ENCODE data around the gene SWSAP1. TPM values are rescaled to one million over a fixed set of nuclear protein-coding genes. Genes with fewer than 3 reads are reported as not detected.

Gene SWSAP1
- total and polyA plus RNA-seq, 2 donors (not counting 1 experiment from before 2014, with no cell fraction given): 0.50 to 1.2 TPM

- Histone ChIP-seq H3K9me3 (ENCODE audit: control insufficient read depth, insufficient read depth, low read depth, low read length) (no peaks in the 10 kb centered on the region), H3K27me3 (ENCODE audit: control insufficient read depth, insufficient read depth, low read length) (no peaks in the 10 kb centered on the region), H3K79me2 (ENCODE audit: control insufficient read depth, insufficient read depth, low read length) (peaks cover 5% of the 10 kb centered on the region), H3K4me2 (ENCODE audit: extremely low read depth, insufficient read depth, low read length) (peak within 1 kb of the TSS; percentile 99), H3K9ac (ENCODE audit: insufficient read depth, low read length) (peak within 1 kb of the TSS; percentile 44), H3K4me1 (ENCODE audit: control insufficient read depth, extremely low read depth, insufficient read depth, low read length) (no peaks in the 10 kb centered on the region), H2AFZ (ENCODE audit: low read length) (no peak within 1 kb of the TSS), H3K36me3 (ENCODE audit: control insufficient read depth, insufficient read depth, low read length) (no peaks in the 10 kb centered on the region), H4K20me1 (ENCODE audit: control insufficient read depth, extremely low read depth, insufficient read depth, low read length) (no peaks in the 10 kb centered on the region), H3K27ac (ENCODE audit: insufficient read depth, low read length) (no peak within 1 kb of the TSS), H3K4me3 (replicated peaks in 1 of 4; ENCODE audit: control extremely low read depth in 1 of 4, insufficient read depth in 1 of 4, low read depth in 3 of 4, low read length in 4 of 4) (peak within 1 kb of the TSS; percentile 54 to 86 (median 84))
- DNase-seq (ENCODE audit: low read depth in 2 of 2): peak; percentile 80 to 85
- no peak for TF ChIP-seq CTCF (conservative IDR thresholded peaks at IDR 0.05 in 1 of 2, IDR thresholded peaks at IDR 0.05 in 1 of 2; ENCODE audit: low read depth in 1 of 2, low read length in 2 of 2)
- no peak for TF ChIP-seq EZH2 (IDR thresholded peaks at IDR 0.05; ENCODE audit: low read length, missing control alignments)
These were observed 19.0 kb upstream of the SWSAP1 start, which contains the start of gene PLPPR2 for GRCh38 chr19:11355160-11356073. Gene PLPPR2 (plus strand): TSS chr19:11355432. CDS start chr19:11357674, 2,242 bp downstream.

- TF ChIP-seq EZH2 (IDR thresholded peaks at IDR 0.05; ENCODE audit: low read length, missing control alignments) (no peak), CTCF (conservative IDR thresholded peaks at IDR 0.05 in 1 of 2, IDR thresholded peaks at IDR 0.05 in 1 of 2; ENCODE audit: low read depth in 1 of 2, low read length in 2 of 2) (no peak)
These were observed 18.4 kb upstream of the SWSAP1 start for GRCh38 chr19:11356074-11356397.

GRCh38 chr19:11356676-11357550 lies 17.6 kb upstream of the SWSAP1 start:
- no peaks in the 10 kb centered on the region for H3K4me1 ChIP-seq (ENCODE audit: control insufficient read depth, extremely low read depth, insufficient read depth, low read length)
- no peaks in the 10 kb centered on the region for H4K20me1 ChIP-seq (ENCODE audit: control insufficient read depth, extremely low read depth, insufficient read depth, low read length)
- DNase-seq (ENCODE audit: low read depth in 2 of 2): no peak
- H2AFZ ChIP-seq (ENCODE audit: low read length): no peak overlapping the region
- H3K4me2 ChIP-seq (ENCODE audit: extremely low read depth, insufficient read depth, low read length): peak overlapping the region; percentile 99
- H3K27ac ChIP-seq (ENCODE audit: insufficient read depth, low read length): no peak overlapping the region
- peaks cover 8% of the 10 kb centered on the region for H3K36me3 ChIP-seq (ENCODE audit: control insufficient read depth, insufficient read depth, low read length)
- H3K27me3 ChIP-seq (ENCODE audit: control insufficient read depth, insufficient read depth, low read length): no peaks in the 10 kb centered on the region
- TF ChIP-seq EZH2 (IDR thresholded peaks at IDR 0.05; ENCODE audit: low read length, missing control alignments) (no peak), CTCF (conservative IDR thresholded peaks at IDR 0.05 in 1 of 2, IDR thresholded peaks at IDR 0.05 in 1 of 2; ENCODE audit: low read depth in 1 of 2, low read length in 2 of 2) (no peak)
- peak overlapping the region in 1 of 4 experiments; percentile 83 for H3K4me3 ChIP-seq (replicated peaks in 1 of 4; ENCODE audit: control extremely low read depth in 1 of 4, insufficient read depth in 1 of 4, low read depth in 3 of 4, low read length in 4 of 4)
- peaks cover 5% of the 10 kb centered on the region for H3K79me2 ChIP-seq (ENCODE audit: control insufficient read depth, insufficient read depth, low read length)
- H3K9me3 ChIP-seq (ENCODE audit: control insufficient read depth, insufficient read depth, low read depth, low read length): no peaks in the 10 kb centered on the region
- no peak overlapping the region for H3K9ac ChIP-seq (ENCODE audit: insufficient read depth, low read length)

More at GRCh38 chr19:11356074-11356397, 18.4 kb upstream of the SWSAP1 start:
- H4K20me1 ChIP-seq (ENCODE audit: control insufficient read depth, extremely low read depth, insufficient read depth, low read length): no peaks in the 10 kb centered on the region
- H3K4me2 ChIP-seq (ENCODE audit: extremely low read depth, insufficient read depth, low read length): peak overlapping the region; percentile 99
- no peaks in the 10 kb centered on the region for H3K9me3 ChIP-seq (ENCODE audit: control insufficient read depth, insufficient read depth, low read depth, low read length)
- peaks cover 5% of the 10 kb centered on the region for H3K79me2 ChIP-seq (ENCODE audit: control insufficient read depth, insufficient read depth, low read length)
- peaks cover 2% of the 10 kb centered on the region for H3K36me3 ChIP-seq (ENCODE audit: control insufficient read depth, insufficient read depth, low read length)
- no peak overlapping the region for H3K27ac ChIP-seq (ENCODE audit: insufficient read depth, low read length)
- no peak for DNase-seq (ENCODE audit: low read depth in 2 of 2)
- peak overlapping the region; percentile 26 for H3K9ac ChIP-seq (ENCODE audit: insufficient read depth, low read length)
- H3K4me3 ChIP-seq (replicated peaks in 1 of 4; ENCODE audit: control extremely low read depth in 1 of 4, insufficient read depth in 1 of 4, low read depth in 3 of 4, low read length in 4 of 4): peak overlapping the region; percentile 54 to 86 (median 84)
- no peak overlapping the region for H2AFZ ChIP-seq (ENCODE audit: low read length)
- H3K27me3 ChIP-seq (ENCODE audit: control insufficient read depth, insufficient read depth, low read length): no peaks in the 10 kb centered on the region
- no peaks in the 10 kb centered on the region for H3K4me1 ChIP-seq (ENCODE audit: control insufficient read depth, extremely low read depth, insufficient read depth, low read length)

Data from fibroblast of lung (primary cell).